Mucosa of stomach (tissue), 1 donor: ENCODE results near the gene TMEM236.

Experiments
- H3K27me3 ChIP-seq: one replicate; pipeline ENCODE4 v1.7.0; 2013; ENCODE audit warnings: mild to moderate bottlenecking, low read length; ENCODE audit not compliant: control insufficient read depth, insufficient read depth
- H3K36me3 ChIP-seq: one replicate; pipeline ENCODE4 v1.7.0; 2013; ENCODE audit warnings: low read length; ENCODE audit not compliant: control insufficient read depth, insufficient read depth
- H3K4me1 ChIP-seq: one replicate; pipeline ENCODE4 v1.7.0; 2013; ENCODE audit warnings: mild to moderate bottlenecking, low read length; ENCODE audit not compliant: control insufficient read depth, insufficient read depth
- H3K4me3 ChIP-seq: one replicate; pipeline ENCODE4 v1.7.0; 2013; ENCODE audit warnings: low read length
- H3K9ac ChIP-seq: one replicate; pipeline ENCODE4 v1.7.0; 2013; ENCODE audit warnings: mild to moderate bottlenecking, low read length, moderate library complexity
- H3K9me3 ChIP-seq: one replicate; pipeline ENCODE4 v1.7.0; 2013; ENCODE audit warnings: mild to moderate bottlenecking, low read length, moderate library complexity; ENCODE audit not compliant: control insufficient read depth
- donor health status: Pancreatic carcinoma.

Gene TMEM236

DNA sequence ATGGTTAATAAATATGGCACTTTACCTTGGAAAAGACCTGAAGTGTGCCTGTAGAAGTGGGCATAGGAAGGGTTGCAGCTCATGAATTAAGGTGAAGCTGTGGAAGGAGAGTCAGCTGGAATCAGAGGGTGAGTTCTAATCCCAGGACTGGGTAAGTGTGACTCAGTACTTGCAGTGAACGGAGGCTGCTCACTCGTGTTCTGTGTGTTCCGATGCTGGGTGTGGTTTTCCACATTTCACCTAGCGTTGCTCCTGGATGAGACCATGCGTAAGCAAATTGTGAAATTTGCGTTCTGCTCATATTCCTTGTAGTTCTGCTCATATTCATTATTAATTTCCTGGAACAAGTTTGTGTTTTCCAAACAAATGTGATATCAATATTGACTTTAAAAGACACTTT lies 22.4 kb upstream of the TMEM236 start:
- Histone ChIP-seq H3K27me3 (no peaks in the 10 kb centered on the region), H3K4me1 (no peaks in the 10 kb centered on the region), H3K36me3 (no peaks in the 10 kb centered on the region), H3K4me3 (no peak overlapping the region), H3K9ac (no peak overlapping the region), H3K9me3 (no peaks in the 10 kb centered on the region)

DNA sequence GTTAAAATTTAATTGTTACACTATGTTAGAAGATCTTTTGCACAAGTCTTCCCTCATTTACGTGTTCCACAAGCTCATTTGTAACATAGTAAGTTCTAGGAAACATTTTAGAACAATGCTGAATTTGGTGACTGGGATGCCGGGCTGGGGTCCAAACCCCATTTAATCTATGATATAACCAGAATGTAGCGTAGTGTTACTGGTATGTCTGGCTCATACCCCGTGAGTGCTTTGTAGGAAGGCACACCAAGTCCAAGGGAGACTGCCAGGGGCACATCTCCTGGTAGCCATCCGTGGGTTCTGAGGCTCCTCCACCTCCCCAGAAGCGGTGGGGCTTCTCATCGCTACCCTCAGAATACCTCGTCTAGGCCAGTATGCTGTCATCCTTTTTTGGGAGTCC lies 21.3 kb upstream of the TMEM236 start:
- no peaks in the 10 kb centered on the region for H3K36me3 ChIP-seq
- H3K27me3 ChIP-seq = no peaks in the 10 kb centered on the region
- H3K9me3 ChIP-seq = no peaks in the 10 kb centered on the region
- H3K4me1 ChIP-seq = no peaks in the 10 kb centered on the region
- H3K4me3 ChIP-seq = no peak overlapping the region
- H3K9ac ChIP-seq = no peak overlapping the region

DNA sequence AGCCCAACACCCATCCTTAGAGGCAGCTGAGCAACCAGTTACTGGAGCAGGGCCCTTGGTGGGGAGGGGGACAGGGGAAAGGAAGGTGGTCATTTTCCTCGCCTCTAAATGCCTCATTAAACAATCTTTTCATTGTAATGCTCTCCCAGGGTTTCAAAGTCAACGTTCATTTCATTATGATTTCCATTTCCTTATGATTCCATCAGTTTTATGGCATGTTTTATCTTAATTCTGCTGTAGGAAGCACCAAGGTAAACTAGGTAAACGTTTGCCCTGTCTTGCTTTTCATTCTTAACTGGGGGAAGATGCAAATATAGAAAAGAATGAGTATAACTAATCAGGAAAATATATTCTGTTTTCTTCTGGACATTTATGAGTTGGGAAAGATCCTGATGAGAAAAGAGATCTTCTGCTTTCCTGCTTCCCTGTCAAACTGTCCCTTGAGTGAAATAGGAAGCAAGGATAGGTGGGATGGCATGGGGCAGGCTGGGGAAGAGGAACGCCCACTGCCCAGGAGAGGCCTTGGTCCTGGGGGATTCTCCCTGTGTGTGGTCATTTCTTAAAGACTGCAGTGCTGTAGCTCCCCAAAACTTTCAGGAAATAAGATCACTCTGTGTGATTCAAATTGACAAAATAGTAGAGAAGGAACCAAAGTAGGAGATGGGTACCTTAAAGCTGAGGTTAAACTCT lies 20.5 kb upstream of the TMEM236 start:
- no peak overlapping the region for H3K9ac ChIP-seq
- H3K36me3 ChIP-seq = no peaks in the 10 kb centered on the region
- no peaks in the 10 kb centered on the region for H3K27me3 ChIP-seq
- H3K4me3 ChIP-seq = no peak overlapping the region
- H3K9me3 ChIP-seq = no peaks in the 10 kb centered on the region
- no peaks in the 10 kb centered on the region for H3K4me1 ChIP-seq

DNA sequence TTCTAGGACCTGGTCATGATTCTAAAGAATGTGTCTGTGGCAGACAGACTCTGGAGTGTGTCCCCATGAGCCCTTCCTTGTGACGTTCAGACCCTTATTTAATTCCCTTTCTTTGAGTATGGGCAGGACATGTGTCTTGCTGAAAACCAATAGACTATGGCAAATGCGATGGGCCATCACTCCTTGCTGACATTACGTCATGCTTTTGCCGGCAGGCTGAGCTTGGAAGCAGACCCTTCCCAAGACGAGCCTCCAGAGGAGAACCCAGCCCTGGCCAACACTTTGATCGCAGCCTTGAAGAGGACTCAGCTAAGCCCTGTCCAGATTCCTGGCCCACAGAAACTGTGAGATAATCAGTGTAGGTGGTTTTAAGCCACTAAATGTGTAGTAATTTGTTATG lies 18.4 kb upstream of the TMEM236 start:
- Histone ChIP-seq H3K4me3 (no peak overlapping the region), H3K36me3 (no peaks in the 10 kb centered on the region), H3K9ac (no peak overlapping the region), H3K27me3 (no peaks in the 10 kb centered on the region), H3K9me3 (no peaks in the 10 kb centered on the region), H3K4me1 (no peaks in the 10 kb centered on the region)

DNA sequence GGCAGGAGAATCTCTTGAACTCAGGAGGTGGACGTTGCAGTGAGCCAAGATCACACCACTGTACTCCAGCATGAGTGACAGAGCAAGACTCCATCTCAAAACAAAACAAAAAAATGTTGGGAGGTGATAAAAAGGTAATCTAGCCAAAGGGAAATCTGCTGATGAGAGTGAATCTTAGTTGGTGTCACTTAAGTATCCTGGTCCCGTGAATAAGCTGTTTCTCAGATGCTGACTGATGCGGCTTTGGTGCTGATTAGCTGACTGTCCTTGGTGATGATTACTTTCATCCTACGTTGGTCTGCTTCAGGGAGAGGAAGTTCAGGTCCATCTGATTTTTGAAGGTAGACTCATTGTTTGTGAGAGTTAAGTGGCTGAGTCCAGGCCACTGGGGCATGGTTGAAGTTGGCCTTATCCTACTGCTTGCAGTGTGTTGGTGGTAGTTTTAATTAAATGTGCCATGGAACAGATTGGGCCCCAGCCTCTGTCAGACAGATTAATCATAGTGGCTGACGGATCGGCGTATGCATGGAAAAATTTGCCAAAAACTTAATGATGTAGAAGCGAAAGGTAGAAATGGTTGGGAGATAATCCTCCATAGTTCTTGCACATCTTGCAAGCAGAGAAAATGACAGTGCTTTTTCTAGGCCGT lies 17.4 kb upstream of the TMEM236 start:
- Histone ChIP-seq H3K27me3 (no peaks in the 10 kb centered on the region), H3K36me3 (no peaks in the 10 kb centered on the region), H3K9me3 (no peaks in the 10 kb centered on the region), H3K4me1 (no peaks in the 10 kb centered on the region), H3K9ac (no peak overlapping the region), H3K4me3 (no peak overlapping the region)

DNA sequence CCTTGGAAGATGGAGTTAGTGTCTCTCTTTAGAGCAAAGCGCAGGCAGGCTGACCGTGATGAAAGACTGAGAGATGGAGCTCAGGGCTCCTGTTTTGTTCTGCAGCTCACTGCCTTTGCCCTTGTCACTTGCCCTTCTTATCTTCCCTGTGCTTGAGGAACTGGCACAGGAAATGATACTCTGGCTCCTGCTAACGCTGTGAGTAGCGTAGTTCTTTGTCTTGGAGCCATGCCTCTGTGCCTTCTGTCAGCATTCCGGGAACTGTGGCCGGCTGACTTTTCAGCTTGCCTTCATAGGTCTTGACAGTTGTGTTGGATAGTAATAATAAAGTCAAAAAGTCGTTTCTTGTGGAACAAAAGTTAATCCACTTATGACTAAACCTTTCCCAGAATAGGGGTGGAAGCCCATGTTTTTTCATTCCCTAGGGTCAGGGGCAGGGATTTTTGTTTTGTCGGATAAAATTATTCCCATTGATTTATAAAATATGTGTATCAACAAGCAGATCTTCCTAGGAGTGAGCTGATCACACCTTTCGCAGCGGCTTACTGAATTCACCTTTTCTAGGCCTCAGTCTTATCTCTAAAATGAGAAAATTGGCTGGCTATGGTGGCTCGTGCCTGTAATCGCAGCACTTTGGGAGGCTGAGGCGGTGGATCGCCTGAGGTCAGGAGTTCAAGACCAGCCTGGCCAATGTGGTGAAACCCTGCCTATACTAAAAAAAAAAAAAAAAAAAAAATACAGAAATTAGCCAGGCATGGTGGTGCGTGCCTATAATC lies 16.6 kb upstream of the TMEM236 start:
- H3K36me3 ChIP-seq = no peaks in the 10 kb centered on the region
- no peak overlapping the region for H3K9ac ChIP-seq
- no peak overlapping the region for H3K4me3 ChIP-seq
- H3K4me1 ChIP-seq = no peaks in the 10 kb centered on the region
- no peaks in the 10 kb centered on the region for H3K27me3 ChIP-seq
- no peaks in the 10 kb centered on the region for H3K9me3 ChIP-seq

DNA sequence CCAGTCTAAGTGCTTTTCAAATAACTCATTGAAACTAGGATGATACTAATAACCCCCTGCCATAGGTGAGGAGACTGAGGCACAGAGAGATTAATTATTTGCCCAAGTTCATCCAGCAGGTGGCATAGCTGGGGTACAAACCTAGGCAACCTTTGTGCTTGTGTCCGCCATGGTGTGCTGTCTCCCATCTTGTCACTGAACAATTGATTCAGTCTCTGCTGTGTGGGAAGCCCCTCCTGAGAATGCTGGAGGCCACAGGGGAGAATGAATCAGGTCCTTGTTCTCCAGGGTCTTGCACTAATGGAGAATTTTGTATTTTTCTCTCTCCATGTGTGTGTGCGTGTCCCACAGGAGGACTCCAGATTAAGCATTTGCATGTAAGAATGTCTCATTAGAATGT lies 15.8 kb upstream of the TMEM236 start:
- Histone ChIP-seq H3K36me3 (no peaks in the 10 kb centered on the region), H3K4me3 (no peak overlapping the region), H3K4me1 (no peaks in the 10 kb centered on the region), H3K27me3 (no peaks in the 10 kb centered on the region), H3K9ac (no peak overlapping the region), H3K9me3 (no peaks in the 10 kb centered on the region)

DNA sequence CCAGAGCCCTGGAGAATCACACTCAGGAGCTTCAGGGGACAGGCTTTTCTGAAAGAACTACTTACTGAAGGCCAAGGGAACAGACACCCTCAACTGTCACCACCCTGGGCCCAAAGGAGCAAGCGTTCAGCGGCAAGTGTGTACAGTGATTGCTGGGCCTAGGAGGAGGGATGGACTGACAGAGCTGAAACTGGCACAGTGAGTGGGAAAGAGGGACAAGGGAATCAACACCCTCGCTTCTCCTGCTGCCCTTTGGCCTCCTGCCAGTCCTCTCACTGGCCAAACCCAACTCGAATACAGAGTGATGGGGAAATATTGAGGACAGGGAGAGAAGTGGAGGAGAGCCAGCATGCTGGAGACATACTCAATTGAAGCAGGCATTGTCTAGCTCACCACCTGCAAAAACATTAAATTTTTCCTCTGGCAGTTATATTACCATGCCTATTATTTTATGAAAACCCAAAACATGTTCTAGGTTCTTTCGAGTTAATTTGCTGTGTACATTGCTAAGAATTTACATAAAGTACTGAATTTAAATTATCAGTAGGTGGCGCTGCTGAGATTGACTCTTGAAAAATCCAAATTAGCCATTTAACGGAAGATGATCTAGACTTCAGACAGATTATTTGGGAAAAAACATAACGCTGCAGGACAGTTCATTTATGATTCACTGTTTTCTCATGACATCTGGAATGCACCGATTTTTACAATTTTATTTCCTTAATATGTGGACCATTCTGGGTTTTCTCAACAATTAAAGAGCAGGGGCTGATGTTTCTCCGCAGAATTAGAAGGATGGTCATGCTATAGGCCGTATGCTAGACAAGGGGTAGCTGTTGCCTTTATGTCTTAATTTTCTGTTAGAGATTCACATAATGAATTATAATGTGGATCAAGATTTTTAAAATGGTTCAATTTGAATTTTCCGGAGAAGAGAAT lies 14.7 kb upstream of the TMEM236 start:
- Histone ChIP-seq H3K9me3 (no peaks in the 10 kb centered on the region), H3K9ac (no peak overlapping the region), H3K4me1 (no peaks in the 10 kb centered on the region), H3K4me3 (no peak overlapping the region), H3K27me3 (no peaks in the 10 kb centered on the region), H3K36me3 (no peaks in the 10 kb centered on the region)

DNA sequence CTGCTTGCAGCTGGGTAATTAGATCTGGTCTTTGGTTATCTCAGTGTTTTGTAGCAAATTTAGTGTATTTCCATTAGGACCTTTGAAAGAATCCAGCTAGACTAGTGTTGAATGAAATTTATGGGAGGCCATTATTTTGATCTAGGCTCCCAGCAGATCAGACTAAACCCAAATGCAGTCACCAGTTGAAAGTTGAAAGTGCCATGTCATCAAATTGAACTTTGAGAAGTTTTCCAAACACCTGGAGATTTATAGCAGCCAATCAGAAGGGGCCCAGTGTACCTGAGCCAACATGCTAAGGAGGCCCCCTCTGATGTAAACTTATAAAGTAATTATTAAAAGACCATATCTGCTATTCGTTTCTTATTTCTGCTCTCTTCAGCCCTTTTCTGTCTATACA lies 11.3 kb upstream of the TMEM236 start:
- no peaks in the 10 kb centered on the region for H3K4me1 ChIP-seq
- no peaks in the 10 kb centered on the region for H3K36me3 ChIP-seq
- no peaks in the 10 kb centered on the region for H3K27me3 ChIP-seq
- no peak overlapping the region for H3K4me3 ChIP-seq
- no peaks in the 10 kb centered on the region for H3K9me3 ChIP-seq
- H3K9ac ChIP-seq = no peak overlapping the region

DNA sequence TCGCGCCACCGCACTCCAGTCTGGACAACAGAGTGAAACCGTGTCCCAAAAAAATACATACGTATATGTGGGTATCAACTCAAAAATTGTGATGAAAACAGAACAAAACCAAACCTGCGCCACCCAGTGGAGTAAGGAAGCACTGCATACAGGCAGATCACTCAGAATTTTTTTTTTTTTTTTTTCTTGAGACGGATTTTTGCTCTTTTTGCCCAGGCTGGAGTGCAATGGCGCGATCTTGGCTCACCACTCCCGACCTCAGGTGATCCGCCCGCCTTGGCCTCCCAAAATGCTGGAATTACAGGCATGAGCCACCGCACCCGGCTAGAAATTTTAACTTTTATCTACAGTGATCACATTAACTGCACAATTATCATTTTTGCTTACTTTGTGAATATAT lies 9.1 kb upstream of the TMEM236 start:
- H3K27me3 ChIP-seq = no peaks in the 10 kb centered on the region

DNA sequence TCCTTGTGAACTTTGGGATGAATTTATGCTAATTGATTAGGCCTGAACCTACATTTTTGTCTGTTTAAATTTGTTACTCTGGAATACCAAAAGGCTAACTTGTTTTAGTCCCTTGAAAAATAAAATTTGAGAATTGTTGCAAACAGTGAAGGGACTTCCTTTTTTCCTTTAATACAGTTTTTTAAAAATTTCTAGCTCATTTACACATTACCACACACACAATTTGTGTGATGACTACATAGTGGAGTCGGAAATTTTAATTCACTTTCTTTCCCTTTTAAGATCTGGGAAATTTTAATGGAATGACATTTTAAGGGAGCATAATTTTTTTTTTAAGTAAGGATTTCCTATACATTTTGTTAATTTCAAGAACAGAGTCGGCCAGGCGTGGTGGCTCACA lies 8.6 kb upstream of the TMEM236 start:
- no peaks in the 10 kb centered on the region for H3K36me3 ChIP-seq
- H3K27me3 ChIP-seq = no peaks in the 10 kb centered on the region
- H3K9ac ChIP-seq = no peak overlapping the region
- H3K9me3 ChIP-seq = no peaks in the 10 kb centered on the region
- H3K4me1 ChIP-seq = peaks cover 7% of the 10 kb centered on the region
- no peak overlapping the region for H3K4me3 ChIP-seq

More for the DNA sequence above, 9.1 kb upstream of the TMEM236 start:
- no peak overlapping the region for H3K4me3 ChIP-seq
- H3K36me3 ChIP-seq = no peaks in the 10 kb centered on the region
- H3K4me1 ChIP-seq = peaks cover 4% of the 10 kb centered on the region
- H3K9me3 ChIP-seq = no peaks in the 10 kb centered on the region
- H3K9ac ChIP-seq = no peak overlapping the region
